DMS153 (cell line): ENCODE data around the gene SCGN.

ENCODE experiments used
- DNase-seq: peaks from one replicate; lab custom pipeline; 2025; lab: John Stamatoyannopoulos, UW

Gene SCGN, protein sequence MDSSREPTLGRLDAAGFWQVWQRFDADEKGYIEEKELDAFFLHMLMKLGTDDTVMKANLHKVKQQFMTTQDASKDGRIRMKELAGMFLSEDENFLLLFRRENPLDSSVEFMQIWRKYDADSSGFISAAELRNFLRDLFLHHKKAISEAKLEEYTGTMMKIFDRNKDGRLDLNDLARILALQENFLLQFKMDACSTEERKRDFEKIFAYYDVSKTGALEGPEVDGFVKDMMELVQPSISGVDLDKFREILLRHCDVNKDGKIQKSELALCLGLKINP

DNA sequence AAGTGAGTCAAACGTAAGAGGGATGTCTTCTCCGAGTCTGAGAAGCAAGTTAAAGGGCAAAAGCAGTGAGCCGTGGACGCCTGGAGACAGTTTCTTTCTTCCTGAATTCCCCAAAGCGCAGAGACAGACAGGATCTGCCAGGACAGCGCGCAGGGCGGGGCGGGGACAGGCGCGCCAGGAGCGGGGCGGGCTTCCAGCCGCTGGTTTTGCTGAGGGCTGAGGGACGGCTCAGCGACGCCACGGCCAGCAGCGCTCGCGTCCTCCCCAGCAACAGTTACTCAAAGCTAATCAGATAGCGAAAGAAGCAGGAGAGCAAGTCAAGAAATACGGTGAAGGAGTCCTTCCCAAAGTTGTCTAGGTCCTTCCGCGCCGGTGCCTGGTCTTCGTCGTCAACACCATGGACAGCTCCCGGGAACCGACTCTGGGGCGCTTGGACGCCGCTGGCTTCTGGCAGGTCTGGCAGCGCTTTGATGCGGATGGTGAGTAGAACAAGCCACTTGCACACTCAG lies at the start of gene SCGN:
Gene SCGN (plus strand): TSS at position 209 of the 509 bp plus-strand sequence. CDS start 189 bp downstream, at position 398.
- peak; percentile 30 for DNase-seq

GRCh38 chr6:25602674-25602982 lies 49.4 kb upstream of the SCGN start:
- DNase-seq = no peak

- no peak for DNase-seq
Measured at GRCh38 chr6:25603251-25603650, 48.8 kb upstream of the SCGN start.

- DNase-seq = no peak
Measured at GRCh38 chr6:25606151-25606550, 45.9 kb upstream of the SCGN start.

GRCh38 chr6:25608558-25609174 lies 43.3 kb upstream of the SCGN start:
- DNase-seq = no peak

GRCh38 chr6:25612666-25613065 lies 39.3 kb upstream of the SCGN start:
- no peak for DNase-seq

DNA sequence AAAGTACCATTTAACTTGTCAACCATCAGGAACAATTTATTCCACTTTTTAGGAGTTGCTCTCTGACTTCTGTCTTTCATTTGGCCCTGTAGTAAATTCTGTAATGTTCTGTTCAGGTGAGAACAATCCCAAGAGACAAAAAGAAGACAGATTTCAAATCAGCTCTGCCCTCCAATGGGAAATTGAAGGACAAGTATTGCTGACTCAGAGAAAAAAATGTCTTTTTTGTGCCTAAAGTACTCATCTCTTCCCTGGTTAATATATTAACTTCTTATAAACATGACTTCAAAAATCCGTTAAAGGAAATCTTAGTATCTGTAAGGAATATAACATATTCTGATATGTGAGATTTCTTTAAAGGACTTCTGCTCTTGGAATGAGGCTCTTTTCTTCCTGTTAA lies 38.6 kb upstream of the SCGN start:
- no peak for DNase-seq

DNA sequence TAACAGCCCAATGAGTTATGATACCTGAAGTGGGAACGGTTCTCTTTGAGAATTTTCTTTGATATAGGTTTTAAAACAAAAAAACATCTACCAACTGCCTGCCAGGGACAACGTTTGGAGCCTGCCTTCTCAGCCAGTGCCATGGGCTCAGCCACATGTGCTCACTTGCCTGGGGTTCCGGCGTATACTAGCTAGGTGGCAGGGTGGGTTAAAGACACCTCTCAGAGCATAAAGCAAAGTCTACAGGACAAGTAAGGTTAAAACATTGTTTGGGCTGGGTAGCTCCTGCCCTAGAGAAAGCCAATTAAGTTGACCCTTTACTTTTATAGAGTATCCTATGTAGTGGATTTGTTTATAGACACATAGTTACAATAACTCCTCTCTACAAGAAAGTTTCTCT lies 38.0 kb upstream of the SCGN start:
- no peak for DNase-seq

GRCh38 chr6:25615471-25615870 lies 36.5 kb upstream of the SCGN start:
- no peak for DNase-seq

- DNase-seq = no peak
Measured at GRCh38 chr6:25617997-25618396, 34.0 kb upstream of the SCGN start.

- no peak for DNase-seq
Measured at GRCh38 chr6:25619217-25619616, 32.8 kb upstream of the SCGN start.

- DNase-seq = no peak
Measured at GRCh38 chr6:25620391-25620790, 31.6 kb upstream of the SCGN start.

DNA sequence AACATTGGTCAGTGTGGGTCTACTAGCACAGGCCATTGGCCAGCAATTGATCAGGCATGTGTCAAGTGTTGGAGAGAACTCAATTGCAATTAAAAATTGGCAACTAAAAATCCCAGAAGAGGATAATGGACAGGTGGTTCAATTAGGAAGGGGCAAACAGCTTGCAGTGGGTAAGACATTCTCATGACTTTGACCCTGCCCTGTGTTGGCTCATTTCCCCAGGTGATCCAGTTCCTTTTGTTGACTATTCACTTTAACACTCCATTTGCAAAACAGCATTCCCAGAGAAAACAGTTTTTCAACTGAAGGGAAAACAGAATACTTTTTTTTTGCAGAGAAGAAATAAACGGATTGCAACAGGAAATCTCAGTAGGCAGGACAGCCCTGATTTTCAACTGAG lies 28.9 kb upstream of the SCGN start:
- DNase-seq = no peak

- no peak for DNase-seq
Measured at GRCh38 chr6:25623879-25624278, 28.1 kb upstream of the SCGN start.

- DNase-seq = peak; percentile 49
Measured at GRCh38 chr6:25627001-25627400, 25.0 kb upstream of the SCGN start.

DNA sequence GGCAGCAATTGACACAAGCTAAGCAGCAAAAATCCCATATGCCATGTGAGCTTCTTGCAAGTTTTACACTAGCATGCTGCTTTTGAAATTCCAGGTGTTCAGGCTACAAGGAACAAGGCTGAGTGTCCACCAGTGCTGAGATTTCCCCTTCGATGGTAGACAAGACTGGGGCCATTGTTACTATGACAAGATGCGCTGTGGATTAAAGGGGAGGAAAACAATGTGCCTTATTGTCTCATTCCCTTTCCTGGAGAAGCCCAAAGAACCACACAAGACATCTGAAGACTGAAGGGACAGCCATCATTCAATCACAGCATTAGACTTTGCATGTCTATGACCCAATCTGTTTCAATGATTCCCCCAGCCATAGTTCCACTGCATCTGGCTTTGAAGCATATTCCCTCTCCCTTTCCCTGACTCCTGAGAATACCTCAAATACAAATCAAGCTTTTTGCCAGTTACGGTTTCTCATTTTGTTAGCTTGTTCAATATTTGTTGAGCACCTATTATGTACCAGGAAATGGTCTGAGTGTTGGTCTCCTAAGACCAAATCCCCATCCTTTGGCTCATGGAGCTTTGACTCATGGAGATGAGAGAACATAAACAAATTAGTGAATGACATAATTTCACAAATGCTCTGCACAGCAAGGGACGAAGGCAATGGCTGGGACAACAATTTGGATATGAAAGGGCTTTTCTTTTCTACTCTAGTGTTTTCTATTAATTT lies 23.4 kb upstream of the SCGN start:
- no peak for DNase-seq

DNA sequence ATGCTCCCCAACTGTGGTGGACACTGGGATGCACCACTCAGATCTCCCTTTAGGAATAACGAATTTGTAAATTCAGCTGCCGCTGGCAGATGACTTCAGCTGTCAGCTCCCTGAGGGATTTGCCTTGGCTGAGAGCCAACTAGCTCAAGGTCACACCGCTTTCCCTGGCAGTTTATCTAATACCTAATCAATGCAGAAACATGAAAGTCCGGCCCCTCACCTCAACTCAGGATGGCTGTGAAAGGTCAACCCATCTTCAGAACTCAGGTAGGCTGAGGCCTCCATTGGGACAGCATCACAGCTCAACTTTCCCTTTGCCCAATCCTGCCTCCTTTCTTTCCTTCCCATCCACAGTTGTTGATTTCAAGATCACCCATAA lies 22.8 kb upstream of the SCGN start:
- peak; percentile 69 for DNase-seq

- DNase-seq = peak; percentile 35
Measured at GRCh38 chr6:25630508-25631278, 21.3 kb upstream of the SCGN start.

GRCh38 chr6:25635886-25636317 lies 16.1 kb upstream of the SCGN start:
- DNase-seq = no peak

DNA sequence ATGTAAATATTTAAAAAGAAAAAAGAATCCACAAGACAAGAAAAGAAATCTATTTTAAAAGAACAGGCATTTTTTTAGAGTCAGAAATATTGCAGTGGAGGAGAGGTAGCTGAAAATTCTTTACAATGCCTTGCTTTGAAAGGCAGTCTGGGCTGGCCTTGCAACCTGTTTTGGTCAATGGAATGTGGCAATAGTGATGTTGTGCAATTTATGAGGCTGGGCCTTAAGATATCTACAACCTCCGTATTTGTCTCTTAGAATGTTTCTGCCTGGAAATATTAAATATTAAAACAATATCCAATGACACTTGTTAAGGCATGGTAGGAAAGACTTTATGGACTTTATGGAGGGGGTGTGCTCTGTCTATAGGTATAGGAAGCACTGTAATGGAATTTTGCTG lies 14.8 kb upstream of the SCGN start:
- no peak for DNase-seq

DNA sequence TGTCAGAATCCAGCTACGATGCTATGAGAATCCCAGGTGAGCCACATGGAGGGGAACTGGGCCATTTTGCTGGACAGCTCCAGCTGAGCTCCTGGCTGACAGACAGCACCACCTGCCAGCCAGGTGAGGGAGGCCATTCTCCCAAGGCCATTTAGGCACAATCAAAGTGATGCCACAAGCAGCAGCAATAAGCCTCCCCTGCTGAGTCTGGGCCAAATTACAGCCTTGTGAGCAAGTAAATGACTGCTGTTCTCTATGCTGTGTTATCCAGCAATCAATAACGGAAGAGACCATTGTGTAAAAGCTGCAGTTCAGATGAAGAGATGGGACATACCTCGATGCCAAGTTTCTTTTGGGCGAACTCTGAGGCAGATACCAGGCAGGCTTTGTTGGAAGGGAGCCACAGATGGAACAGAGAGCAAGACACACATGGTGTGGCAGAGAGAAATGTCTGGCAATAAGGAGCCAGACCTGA lies 14.0 kb upstream of the SCGN start:
- peak; percentile 92 for DNase-seq

DNA sequence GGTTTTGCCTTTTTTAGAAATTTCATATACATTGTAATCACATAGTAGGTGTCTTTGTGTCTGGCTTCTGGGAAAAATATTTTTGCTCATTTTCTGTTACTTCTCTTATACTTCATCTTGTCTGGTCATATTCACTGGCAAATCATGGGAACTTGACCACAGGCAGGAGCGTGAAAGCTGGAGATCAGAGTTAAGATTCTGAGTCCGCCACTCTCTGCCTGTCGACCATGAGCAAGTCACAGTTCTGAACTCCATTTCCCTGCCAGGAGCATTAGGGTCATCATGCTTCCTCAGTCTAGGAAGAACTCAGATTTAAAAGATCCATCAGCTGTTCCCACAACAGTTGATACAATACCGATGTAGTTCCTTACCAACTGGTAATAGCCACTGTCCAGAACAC lies 12.4 kb upstream of the SCGN start:
- DNase-seq = no peak
